Erythroblast (primary cell): ENCODE data around the gene MMEL1.
"Not testable (repeated sequence)": the region's sequence is repeated elsewhere in the genome, so short reads cannot be mapped to it uniquely, and the experiment has no call there.

ENCODE experiments used
- GATA1 ChIP-seq: IDR thresholded peaks from 2 replicates; pipeline ENCODE4 v1.6.1; 2011; ENCODE audit warnings: low read depth, mild to moderate bottlenecking, control low read depth, low read length, moderate library complexity
- POLR2A ChIP-seq: IDR thresholded peaks from 2 replicates; pipeline ENCODE4 v1.6.1; 2011; ENCODE audit warnings: mild to moderate bottlenecking, low read length

DNA sequence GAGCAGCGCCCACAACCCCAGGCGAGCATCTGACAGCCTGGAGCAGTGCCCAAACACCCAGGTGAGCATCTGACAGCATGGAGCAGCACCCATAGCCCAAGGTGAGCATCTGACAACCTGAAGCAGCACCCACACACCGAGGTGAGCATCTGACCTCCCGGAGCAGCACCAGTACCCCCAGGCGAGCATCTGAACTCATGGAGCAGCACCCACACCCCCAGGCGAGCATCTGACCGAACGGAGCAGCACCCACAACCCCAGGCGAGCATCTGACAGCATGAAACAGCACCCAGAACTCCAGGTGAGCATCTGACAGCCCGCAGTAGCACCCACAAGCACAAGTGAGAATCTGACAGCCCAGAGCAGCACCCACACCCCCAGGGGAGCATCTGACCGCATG lies 38.8 kb upstream of the MMEL1 start:
- not testable (repeated sequence) for TF ChIP-seq POLR2A, GATA1
